Loucy (cell line): ENCODE measurements around the gene RNF169.

Source experiments
- H2AFZ ChIP-seq: fragments of 200-600 bp; sonication (generic); 2 replicates; pipeline ENCODE4 v1.6.0; 2016; ENCODE audit warnings: antibody characterized with exemption, mild to moderate bottlenecking, low read length, moderate library complexity
- H3F3A ChIP-seq: fragments of 200-600 bp; 2 replicates; pipeline ENCODE4 v1.6.0; 2016; ENCODE audit warnings: antibody characterized with exemption, low read depth, mild to moderate bottlenecking
- H3K27me3 ChIP-seq: fragments of 200-600 bp; sonication (generic); 2 replicates; pipeline ENCODE4 v1.6.1; 2014; ENCODE audit warnings: low read length, mild to moderate bottlenecking; ENCODE audit not compliant: insufficient read depth, poor library complexity, severe bottlenecking
- H3K36me3 ChIP-seq: fragments of 200-600 bp; sonication (generic); 2 replicates; pipeline ENCODE4 v1.6.1; 2016; ENCODE audit warnings: low read length; ENCODE audit not compliant: insufficient read depth
- H3K4me1 ChIP-seq: fragments of 200-600 bp; sonication (generic); 2 replicates; pipeline ENCODE4 v1.5.1; 2014; ENCODE audit warnings: low read length, mild to moderate bottlenecking; ENCODE audit not compliant: insufficient read depth, poor library complexity, severe bottlenecking
- H3K4me2 ChIP-seq: fragments of 200-600 bp; sonication (generic); 2 replicates; pipeline ENCODE4 v1.6.0; 2014; ENCODE audit warnings: antibody characterized with exemption, low read length, low read depth, mild to moderate bottlenecking; ENCODE audit not compliant: poor library complexity, severe bottlenecking
- H3K4me3 ChIP-seq: fragments of 200-600 bp; sonication (generic); 2 replicates; pipeline ENCODE4 v1.5.1; 2014; ENCODE audit warnings: low read length, mild to moderate bottlenecking, mixed read lengths; ENCODE audit not compliant: poor library complexity, severe bottlenecking
- H3K79me2 ChIP-seq: fragments of 200-600 bp; sonication (generic); 2 replicates; pipeline ENCODE4 v1.6.1; 2014; ENCODE audit warnings: low read length; ENCODE audit not compliant: insufficient read depth
- H3K9ac ChIP-seq: fragments of 200-600 bp; sonication (generic); 2 replicates; pipeline ENCODE4 v1.6.0; 2014; ENCODE audit warnings: mild to moderate bottlenecking, low read depth, low read length, moderate library complexity; ENCODE audit not compliant: poor library complexity, severe bottlenecking
- H3K9me2 ChIP-seq: fragments of 200-600 bp; sonication (generic); replicated peaks from 2 replicates; pipeline ENCODE4 v1.6.1; 2016; ENCODE audit warnings: low read depth, low read length, mixed read lengths
- H3K9me3 ChIP-seq: fragments of 200-600 bp; sonication (generic); 2 replicates; pipeline ENCODE4 v1.6.1; 2014; ENCODE audit warnings: mild to moderate bottlenecking, antibody characterized with exemption, low read length, low read depth; ENCODE audit not compliant: insufficient read depth
- H4K20me1 ChIP-seq: fragments of 200-600 bp; sonication (generic); 2 replicates; pipeline ENCODE4 v1.6.0; 2014; ENCODE audit warnings: antibody characterized with exemption, low read length, mild to moderate bottlenecking; ENCODE audit not compliant: insufficient read depth, poor library complexity, severe bottlenecking
- EZH2phosphoT487 ChIP-seq: fragments of 200-600 bp; IDR thresholded peaks from 2 replicates; pipeline ENCODE4 v1.6.1; 2018; ENCODE audit warnings: antibody characterized with exemption, mild to moderate bottlenecking, moderate library complexity, borderline replicate concordance
- TF ChIP-seq, protein P1 (sequence below): fragments of 200-600 bp; sonication (generic); conservative IDR thresholded peaks from 2 replicates; pipeline ENCODE4 v1.5.1; 2014; ENCODE audit warnings: mild to moderate bottlenecking, antibody characterized with exemption, low read length

RNF169 gene

DNA sequence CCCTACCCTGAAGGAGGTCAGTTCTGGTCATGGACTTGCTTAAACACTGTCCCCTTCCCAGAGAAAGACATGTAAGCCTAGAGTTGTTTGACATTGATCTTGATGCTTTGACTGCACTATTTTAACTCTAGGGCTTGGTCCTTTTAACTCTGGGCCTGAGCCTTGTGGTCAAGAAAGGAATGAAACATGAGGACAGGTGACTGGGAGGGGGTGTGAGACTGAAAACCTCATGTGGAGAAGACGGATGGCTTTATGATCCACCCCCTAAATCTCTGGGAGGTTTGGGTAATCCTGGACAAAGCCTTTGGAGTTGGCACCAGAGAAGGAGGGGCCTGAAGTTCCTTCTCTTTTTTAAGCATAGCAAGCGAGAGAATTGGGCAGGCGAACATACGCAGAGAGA lies 35.0 kb upstream of the RNF169 start:
- no peak overlapping the region for H3K9ac ChIP-seq
- no peaks in the 10 kb centered on the region for H3K36me3 ChIP-seq
- no peaks in the 10 kb centered on the region for H3K79me2 ChIP-seq
- H3K9me3 ChIP-seq, result no peaks in the 10 kb centered on the region
- no peak overlapping the region for H3K4me3 ChIP-seq
- TF ChIP-seq EZH2phosphoT487, result no peak
- TF ChIP-seq, protein P1, sequence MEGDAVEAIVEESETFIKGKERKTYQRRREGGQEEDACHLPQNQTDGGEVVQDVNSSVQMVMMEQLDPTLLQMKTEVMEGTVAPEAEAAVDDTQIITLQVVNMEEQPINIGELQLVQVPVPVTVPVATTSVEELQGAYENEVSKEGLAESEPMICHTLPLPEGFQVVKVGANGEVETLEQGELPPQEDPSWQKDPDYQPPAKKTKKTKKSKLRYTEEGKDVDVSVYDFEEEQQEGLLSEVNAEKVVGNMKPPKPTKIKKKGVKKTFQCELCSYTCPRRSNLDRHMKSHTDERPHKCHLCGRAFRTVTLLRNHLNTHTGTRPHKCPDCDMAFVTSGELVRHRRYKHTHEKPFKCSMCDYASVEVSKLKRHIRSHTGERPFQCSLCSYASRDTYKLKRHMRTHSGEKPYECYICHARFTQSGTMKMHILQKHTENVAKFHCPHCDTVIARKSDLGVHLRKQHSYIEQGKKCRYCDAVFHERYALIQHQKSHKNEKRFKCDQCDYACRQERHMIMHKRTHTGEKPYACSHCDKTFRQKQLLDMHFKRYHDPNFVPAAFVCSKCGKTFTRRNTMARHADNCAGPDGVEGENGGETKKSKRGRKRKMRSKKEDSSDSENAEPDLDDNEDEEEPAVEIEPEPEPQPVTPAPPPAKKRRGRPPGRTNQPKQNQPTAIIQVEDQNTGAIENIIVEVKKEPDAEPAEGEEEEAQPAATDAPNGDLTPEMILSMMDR, result no peak
- no peak overlapping the region for H2AFZ ChIP-seq
- no peaks in the 10 kb centered on the region for H3K9me2 ChIP-seq
- H3F3A ChIP-seq, result no peaks in the 10 kb centered on the region
- no peaks in the 10 kb centered on the region for H3K4me1 ChIP-seq
- H3K27me3 ChIP-seq, result no peaks in the 10 kb centered on the region
- H4K20me1 ChIP-seq, result no peaks in the 10 kb centered on the region
- H3K4me2 ChIP-seq, result no peak overlapping the region

DNA sequence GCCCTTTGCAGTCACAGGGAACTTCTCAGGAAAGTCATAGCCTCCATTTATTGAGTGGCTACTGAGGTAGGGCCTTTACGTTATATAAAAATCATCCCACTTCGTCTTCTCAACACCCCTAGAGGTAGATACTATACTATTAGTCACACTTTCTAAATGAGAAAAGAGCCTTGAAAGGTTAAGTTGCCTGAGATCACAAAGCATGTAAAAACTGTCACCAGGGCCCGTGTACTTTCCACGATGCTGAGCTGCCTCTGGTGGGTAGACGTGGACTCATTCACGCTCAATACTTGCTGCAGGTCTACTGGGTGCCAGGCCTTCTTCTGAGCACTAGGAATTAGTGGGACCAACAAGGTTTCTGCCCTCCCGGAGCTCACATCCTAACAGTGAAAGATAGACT lies 33.7 kb upstream of the RNF169 start:
- no peaks in the 10 kb centered on the region for H4K20me1 ChIP-seq
- H2AFZ ChIP-seq, result no peak overlapping the region
- H3K9ac ChIP-seq, result no peak overlapping the region
- no peaks in the 10 kb centered on the region for H3K36me3 ChIP-seq
- H3F3A ChIP-seq, result no peaks in the 10 kb centered on the region
- H3K9me2 ChIP-seq, result no peaks in the 10 kb centered on the region
- no peak overlapping the region for H3K4me2 ChIP-seq
- H3K27me3 ChIP-seq, result no peaks in the 10 kb centered on the region
- H3K4me1 ChIP-seq, result no peaks in the 10 kb centered on the region
- H3K4me3 ChIP-seq, result no peak overlapping the region
- H3K9me3 ChIP-seq, result no peaks in the 10 kb centered on the region
- TF ChIP-seq EZH2phosphoT487, result no peak
- TF ChIP-seq, protein P1, result no peak
- H3K79me2 ChIP-seq, result no peaks in the 10 kb centered on the region

DNA sequence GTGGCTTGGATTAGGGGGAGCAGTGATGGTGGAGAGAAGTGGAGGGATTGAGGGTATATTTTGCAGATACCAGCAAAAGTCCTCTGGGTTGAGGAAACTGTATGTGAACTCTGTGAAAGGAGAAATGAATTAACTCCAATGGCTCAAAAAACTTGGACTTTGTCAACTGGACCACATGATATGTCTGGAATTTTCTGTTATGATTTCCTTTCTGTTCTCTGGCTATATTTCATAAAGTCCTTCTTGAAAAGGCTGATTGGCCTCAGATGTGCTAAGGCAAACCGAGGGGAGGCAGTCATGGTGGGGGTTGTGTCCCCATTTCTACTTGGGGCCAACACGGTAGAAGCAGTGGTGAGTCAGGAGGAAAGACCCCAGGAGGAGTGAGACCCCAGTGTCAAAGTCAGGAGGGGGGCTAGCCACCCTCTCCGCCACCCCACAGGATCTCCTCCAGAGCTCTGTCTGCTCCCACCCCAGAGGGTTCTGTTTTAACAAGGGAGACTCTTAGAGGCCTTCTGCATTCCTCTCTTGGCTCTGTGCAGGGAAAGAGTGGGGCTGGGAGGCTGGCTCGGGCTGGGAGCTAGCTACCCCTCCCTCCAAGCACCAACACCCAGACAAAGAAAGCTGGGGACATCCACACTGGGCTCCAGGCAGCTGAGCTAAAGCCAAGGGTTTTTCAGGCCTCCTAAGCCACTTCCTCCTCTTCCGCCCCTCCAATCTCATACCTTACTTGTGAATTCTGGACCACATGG lies 31.3 kb upstream of the RNF169 start:
- no peaks in the 10 kb centered on the region for H3K36me3 ChIP-seq
- H3K9me2 ChIP-seq, result no peaks in the 10 kb centered on the region
- H3K4me1 ChIP-seq, result no peaks in the 10 kb centered on the region
- no peak overlapping the region for H3K4me2 ChIP-seq
- H3F3A ChIP-seq, result no peaks in the 10 kb centered on the region
- TF ChIP-seq EZH2phosphoT487, result no peak
- TF ChIP-seq, protein P1, result no peak
- no peaks in the 10 kb centered on the region for H4K20me1 ChIP-seq
- no peaks in the 10 kb centered on the region for H3K9me3 ChIP-seq
- H3K27me3 ChIP-seq, result no peaks in the 10 kb centered on the region
- H3K4me3 ChIP-seq, result no peak overlapping the region
- H2AFZ ChIP-seq, result no peak overlapping the region
- H3K79me2 ChIP-seq, result no peaks in the 10 kb centered on the region
- no peak overlapping the region for H3K9ac ChIP-seq
